Stomach (tissue), 9 donors: ENCODE results near the gene PRSS21. TPM values are rescaled to one million over a fixed set of nuclear protein-coding genes. Genes with fewer than 3 reads are reported as not detected.
A peak's percentile ranks its signal among the peaks of the same experiment; 100 is the strongest.

ENCODE experiments used
- DNase-seq, 2 donors: peaks; one replicate each; pipeline versions ENCODE4 v3.0.0 to v3.0.0-alpha.2; 2013 to 2019
- H3K27ac ChIP-seq, 5 donors: fragments of 200-600 bp in 4 of 5; sonication (generic) in 4 of 5; one replicate each; pipeline ENCODE4 v1.5.1; 2013 to 2019; ENCODE audit warnings: mild to moderate bottlenecking in 1 of 5, moderate library complexity in 1 of 5
- H3K27me3 ChIP-seq, 3 donors: fragments of 200-600 bp; sonication (generic); one replicate each; pipeline ENCODE4 v1.5.1; 2017 to 2019; ENCODE audit warnings: mixed run types in 1 of 3
- H3K36me3 ChIP-seq, 4 donors: fragments of 200-600 bp; sonication (generic); 1 replicate in 3 of 4; 2 replicates in 1 of 4; pipeline ENCODE4 v1.5.1; 2016 to 2019
- H3K4me1 ChIP-seq, 4 donors: fragments of 200-600 bp; sonication (generic); one replicate each; pipeline ENCODE4 v1.5.1; 2016 to 2019
- H3K4me3 ChIP-seq, 4 donors: fragments of 200-600 bp; sonication (generic) in 3 of 4; one replicate each; pipeline ENCODE4 v1.5.1; 2016 to 2019; ENCODE audit warnings: mild to moderate bottlenecking in 1 of 4
- H3K9me3 ChIP-seq, 4 donors: fragments of 200-600 bp; sonication (generic); one replicate each; pipeline ENCODE4 v1.5.1; 2016 to 2019
- CTCF ChIP-seq, 7 experiments: fragments of 450-650 bp in 4 of 7; fragments of 200-600 bp in 3 of 7; sonication (generic) in 3 of 7; IDR thresholded peaks; one replicate each; pipeline ENCODE4 v1.5.1; 2016 to 2019; ENCODE audit warnings: antibody characterized with exemption in 7 of 7, control low read depth in 2 of 7, mild to moderate bottlenecking in 1 of 7
- EP300 ChIP-seq: sonication (generic); formaldehyde crosslinking; IDR thresholded peaks from one replicate; pipeline ENCODE4 v1.6.1; 2017; ENCODE audit warnings: antibody characterized with exemption
- POLR2A ChIP-seq, 4 donors: fragments of 450-650 bp; IDR thresholded peaks; one replicate each; pipeline ENCODE4 v1.6.1; 2016; ENCODE audit warnings: antibody characterized with exemption in 4 of 4, control low read depth in 2 of 4, mild to moderate bottlenecking in 1 of 4, moderate library complexity in 1 of 4
- POLR2AphosphoS5 ChIP-seq, 3 donors: sonication (generic); formaldehyde crosslinking; IDR thresholded peaks; one replicate each; pipeline ENCODE4 v1.6.1; 2016; ENCODE audit warnings: antibody characterized with exemption in 3 of 3
- WGBS, 5 donors: extraction: QIAGEN DNeasy Blood & Tissue Kit in 3 of 5; methylation state at CpG; one replicate each; pipeline versions ENCODE4 v1.1.5 to v1.1.7; 2013 to 2018; 5-methylcytosine and 5-hydroxymethylcytosine counted together
- intact Hi-C: fragments of 100-400 bp; cut with DNase I; formaldehyde crosslinking; loops from one replicate; pipeline ENCODE4 v1.15.1; 2023; ENCODE audit warnings: low total_unique reads
- polyA plus RNA-seq, 3 donors: library from polyadenylated mRNA; stranded (reverse); fragments of 200-250 nt; gene quantifications; one replicate each; pipeline ENCODE4 v1.2.3, GENCODE V29; 2013
- total RNA-seq, 5 donors: library from RNA; depleted of rRNA; stranded (reverse); fragments of >200 nt; gene quantifications; one replicate each; pipeline versions ENCODE4 v1.1.0 to v1.2.3, GENCODE V29; 2014 to 2016
- donor health status: healthy with polysubstance abuse.
- donor health status: Bipolar disorder and iron deficiency.
- donor health status: healthy.

Gene PRSS21
- total and polyA plus RNA-seq, 8 donors: 0.50 to 2.9 (median 0.88) TPM; not detected in 4

- H3K4me1 ChIP-seq: peaks cover 0 to 29% (median 20%) of the 10 kb centered on the region in 4 donors
- WGBS, 5 donors: 5 to 19% (median 7%) methylated on average over 7 to 23 of the region's 23 CpGs
- peak overlapping the region; percentile 83 to 92 (median 89) for H3K27ac ChIP-seq
- TF ChIP-seq POLR2AphosphoS5 (IDR thresholded peaks at IDR 0.05): peak in 2 of 3 donors; percentile 69 to 83
- no peak for TF ChIP-seq EP300
- TF ChIP-seq CTCF (IDR thresholded peaks at IDR 0.05): peak in 3 of 7 experiments; percentile 11 to 42 (median 29)
- DNase-seq: peak; percentile 91 to 95
- peaks cover 0 to 16% (median 8%) of the 10 kb centered on the region in 4 donors for H3K36me3 ChIP-seq
- H3K27me3 ChIP-seq: peaks cover 4 to 54% (median 22%) of the 10 kb centered on the region in 3 donors
- peak overlapping the region; percentile 35 to 59 (median 42) for H3K4me3 ChIP-seq
- intact Hi-C loops: no loop called here
- peaks cover 6 to 20% (median 15%) of the 10 kb centered on the region in 4 donors for H3K9me3 ChIP-seq
These were observed 41.4 kb downstream of the PRSS21 start for GRCh38 chr16:2858245-2859025.

- TF ChIP-seq EP300 (no peak), POLR2AphosphoS5 (IDR thresholded peaks at IDR 0.05) (no peak), POLR2A (IDR thresholded peaks at IDR 0.05) (no peak), CTCF (IDR thresholded peaks at IDR 0.05) (no peak)
These were observed 42.7 kb downstream of the PRSS21 start for GRCh38 chr16:2859686-2860265.

GRCh38 chr16:2860826-2861567 is 44.0 kb downstream of the PRSS21 start:
- peaks cover 0 to 23% (median 19%) of the 10 kb centered on the region in 4 donors for H3K4me1 ChIP-seq

More at GRCh38 chr16:2859686-2860265, 42.7 kb downstream of the PRSS21 start:
- Histone ChIP-seq H3K27me3 (peaks cover 4 to 61% (median 22%) of the 10 kb centered on the region in 3 donors), H3K27ac (no peak overlapping the region), H3K36me3 (peaks cover 0 to 7% (median 3%) of the 10 kb centered on the region in 4 donors), H3K4me1 (peaks cover 0 to 29% (median 20%) of the 10 kb centered on the region in 4 donors), H3K9me3 (peaks cover 5 to 17% (median 8%) of the 10 kb centered on the region in 4 donors), H3K4me3 (no peak overlapping the region)
- intact Hi-C loops: loop anchor here (10.0 kb wide), 1 partner anchor 75 kb away; the partner anchor contains the start of gene PRSS33
- WGBS, 5 donors: 72 to 93% (median 81%) methylated on average over 5 to 10 of the region's 10 CpGs
- DNase-seq: no peak

More at GRCh38 chr16:2860826-2861567, 44.0 kb downstream of the PRSS21 start:
- intact Hi-C loops: loop anchor here (10.0 kb wide), 1 partner anchor 76 kb away; the partner anchor contains the start of gene PRSS33
- peaks cover 4 to 65% (median 22%) of the 10 kb centered on the region in 3 donors for H3K27me3 ChIP-seq
- DNase-seq: no peak
- whole genome bisulfite sequencing, 5 donors: 76 to 81% (median 79%) methylated on average over 7 to 8 of the region's 8 CpGs
- no peak overlapping the region for H3K4me3 ChIP-seq
- TF ChIP-seq POLR2AphosphoS5 (IDR thresholded peaks at IDR 0.05) (no peak), EP300 (no peak), POLR2A (IDR thresholded peaks at IDR 0.05) (no peak), CTCF (IDR thresholded peaks at IDR 0.05) (no peak)
- H3K36me3 ChIP-seq: no peaks in the 10 kb centered on the region
- H3K27ac ChIP-seq: no peak overlapping the region
- H3K9me3 ChIP-seq: peaks cover 5 to 15% (median 7%) of the 10 kb centered on the region in 4 donors
